Neural crest cell (in vitro differentiated cells): Measurements from ENCODE around the gene FAM50B. TPM values are rescaled to one million over a fixed set of nuclear protein-coding genes. Genes with fewer than 3 reads are reported as not detected.
A peak's percentile ranks its signal among the peaks of the same experiment; 100 is the strongest.

ENCODE experiments used
- DNase-seq: peaks from one replicate; pipeline ENCODE4 v3.0.0; 2021; ENCODE audit warnings: low read depth, mixed read lengths, low spot score
- H3K27ac Mint-ChIP-seq: one replicate; pipeline ENCODE4 v1.8.0; 2021; ENCODE audit warnings: mild to moderate bottlenecking, mixed read lengths; ENCODE audit not compliant: unreplicated experiment
- H3K27me3 Mint-ChIP-seq: 2 replicates; pipeline ENCODE4 v1.8.0; 2021; ENCODE audit warnings: low read depth, mild to moderate bottlenecking, mixed read lengths
- H3K36me3 Mint-ChIP-seq: 2 replicates; pipeline ENCODE4 v1.8.0; 2021; ENCODE audit warnings: low read depth, mild to moderate bottlenecking, mixed read lengths
- H3K4me1 Mint-ChIP-seq: 2 replicates; pipeline ENCODE4 v1.8.0; 2021; ENCODE audit warnings: mixed read lengths
- H3K4me3 Mint-ChIP-seq: one replicate; pipeline ENCODE4 v1.8.0; 2021; ENCODE audit warnings: mild to moderate bottlenecking, mixed read lengths
- H3K9me3 Mint-ChIP-seq: 2 replicates; pipeline ENCODE4 v1.8.0; 2021; ENCODE audit warnings: mixed read lengths
- CTCF ChIP-seq: fragments of 200-600 bp; sonication (generic); conservative IDR thresholded peaks from 2 replicates; pipeline ENCODE4 v1.5.0; 2021; ENCODE audit warnings: antibody characterized with exemption, mild to moderate bottlenecking
- total RNA-seq: library from RNA; stranded (reverse); gene quantifications from 2 replicates; pipeline ENCODE4 v1.2.1, GENCODE V29; 2021

Gene FAM50B
- total RNA-seq, 1 donor from 2014 or later: 2.9 TPM

- no peaks in the 10 kb centered on the region for H3K9me3 Mint-ChIP-seq
- no peak for TF ChIP-seq CTCF
- no peak overlapping the region for H3K4me3 Mint-ChIP-seq
- H3K36me3 Mint-ChIP-seq: no peaks in the 10 kb centered on the region
- no peaks in the 10 kb centered on the region for H3K27me3 Mint-ChIP-seq
- peaks cover 15% of the 10 kb centered on the region for H3K4me1 Mint-ChIP-seq
- DNase-seq: no peak
- H3K27ac Mint-ChIP-seq: no peak overlapping the region
Observed at GRCh38 chr6:3881711-3882421, 32.7 kb downstream of the FAM50B start.

GRCh38 chr6:3882431-3882830, 33.3 kb downstream of the FAM50B start:
- Mint-ChIP-seq H3K4me3 (no peak overlapping the region), H3K9me3 (no peaks in the 10 kb centered on the region), H3K27ac (no peak overlapping the region), H3K36me3 (no peaks in the 10 kb centered on the region), H3K27me3 (no peaks in the 10 kb centered on the region), H3K4me1 (peaks cover 15% of the 10 kb centered on the region)
- DNase-seq: no peak
- TF ChIP-seq CTCF: no peak

- no peak for DNase-seq
- no peak overlapping the region for H3K4me3 Mint-ChIP-seq
- H3K36me3 Mint-ChIP-seq: no peaks in the 10 kb centered on the region
- peaks cover 15% of the 10 kb centered on the region for H3K4me1 Mint-ChIP-seq
- no peak for TF ChIP-seq CTCF
- no peaks in the 10 kb centered on the region for H3K9me3 Mint-ChIP-seq
- H3K27ac Mint-ChIP-seq: no peak overlapping the region
- H3K27me3 Mint-ChIP-seq: no peaks in the 10 kb centered on the region
Observed at GRCh38 chr6:3882866-3883265, 33.7 kb downstream of the FAM50B start.

GRCh38 chr6:3884007-3884745, 35.0 kb downstream of the FAM50B start:
- TF ChIP-seq CTCF: no peak
- no peaks in the 10 kb centered on the region for H3K9me3 Mint-ChIP-seq
- H3K36me3 Mint-ChIP-seq: no peaks in the 10 kb centered on the region
- peak overlapping the region; percentile 82 for H3K27ac Mint-ChIP-seq
- no peak for DNase-seq
- H3K4me3 Mint-ChIP-seq: no peak overlapping the region
- H3K27me3 Mint-ChIP-seq: no peaks in the 10 kb centered on the region
- H3K4me1 Mint-ChIP-seq: peaks cover 15% of the 10 kb centered on the region

- no peak overlapping the region for H3K4me3 Mint-ChIP-seq
Observed at GRCh38 chr6:3885262-3886036, 36.3 kb downstream of the FAM50B start.

More at GRCh38 chr6:3885262-3886036, 36.3 kb downstream of the FAM50B start:
- no peak for DNase-seq
- no peaks in the 10 kb centered on the region for H3K27me3 Mint-ChIP-seq
- H3K27ac Mint-ChIP-seq: no peak overlapping the region
- H3K4me1 Mint-ChIP-seq: peaks cover 15% of the 10 kb centered on the region
- TF ChIP-seq CTCF: peak; percentile 37
- H3K36me3 Mint-ChIP-seq: no peaks in the 10 kb centered on the region
- H3K9me3 Mint-ChIP-seq: no peaks in the 10 kb centered on the region
